Stimulated activated CD4-positive, alpha-beta T cell treated with anti-CD3 and anti-CD28 coated beads, TNF-alpha, amount 100 ng/mL, for 4 hours (primary cell): ENCODE data around the gene SEMA4D.

Experiments
- DNase-seq, 3 experiments: peaks; one replicate each; pipeline ENCODE4 v3.0.0-alpha.2; 2020; ENCODE audit warnings: low read depth in 3 of 3

Gene SEMA4D

DNA sequence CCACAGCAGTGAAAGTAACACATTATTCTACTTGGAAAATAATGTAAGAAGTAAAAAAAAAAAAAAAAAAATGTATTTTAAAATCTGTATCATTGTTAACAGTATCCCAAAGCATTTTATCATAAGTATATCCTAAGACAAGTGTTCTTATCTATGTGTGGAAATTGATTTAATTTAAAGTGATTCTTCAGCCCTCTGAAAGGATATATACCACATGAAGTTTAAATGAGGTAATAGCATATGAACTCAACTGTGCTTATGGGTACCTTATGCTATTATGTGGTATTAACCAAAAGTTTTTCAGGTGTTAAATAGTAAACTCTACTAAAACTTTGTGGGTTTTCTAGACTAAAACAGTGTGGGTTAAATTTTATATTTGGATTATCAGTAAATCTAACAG, 182.4 kb downstream of the SEMA4D start:
- DNase-seq, result no peak

DNA sequence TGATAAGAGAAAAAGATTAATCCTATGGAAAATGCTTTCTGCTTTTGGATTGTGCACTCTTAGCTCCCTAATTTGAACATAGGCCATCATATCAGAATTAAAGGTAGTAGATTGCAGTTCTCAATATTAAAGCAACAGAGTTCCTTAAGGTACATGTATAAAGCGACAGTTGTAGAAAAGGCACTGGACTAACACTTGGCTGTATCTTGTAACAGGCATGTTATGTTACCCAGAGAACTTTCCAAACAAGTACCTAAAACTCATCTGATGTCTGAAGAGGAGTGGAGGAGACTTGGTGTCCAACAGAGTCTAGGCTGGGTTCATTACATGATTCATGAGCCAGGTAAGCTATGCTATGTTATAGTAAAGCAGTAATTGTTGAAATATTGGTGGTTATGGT, 183.0 kb downstream of the SEMA4D start:
- no peak for DNase-seq

DNA sequence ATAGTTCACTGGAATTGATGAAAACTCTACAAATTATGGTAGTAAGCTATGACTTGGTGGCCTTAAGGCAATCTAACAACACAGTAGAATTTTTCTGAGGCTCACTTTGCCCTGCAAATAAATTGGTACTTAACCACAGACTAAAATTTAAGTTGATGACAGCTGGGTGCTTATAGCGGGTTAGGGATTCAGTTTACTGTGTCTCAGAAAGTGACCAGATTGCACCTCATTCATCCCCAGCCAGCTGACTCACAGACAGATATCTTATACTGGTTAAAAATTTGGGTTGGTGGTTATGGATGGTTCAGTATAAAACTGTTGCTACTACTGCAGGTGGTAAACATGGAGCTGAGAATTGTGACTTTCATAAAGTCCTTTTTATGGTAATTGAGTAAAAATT, 184.1 kb downstream of the SEMA4D start:
- DNase-seq, result no peak

DNA sequence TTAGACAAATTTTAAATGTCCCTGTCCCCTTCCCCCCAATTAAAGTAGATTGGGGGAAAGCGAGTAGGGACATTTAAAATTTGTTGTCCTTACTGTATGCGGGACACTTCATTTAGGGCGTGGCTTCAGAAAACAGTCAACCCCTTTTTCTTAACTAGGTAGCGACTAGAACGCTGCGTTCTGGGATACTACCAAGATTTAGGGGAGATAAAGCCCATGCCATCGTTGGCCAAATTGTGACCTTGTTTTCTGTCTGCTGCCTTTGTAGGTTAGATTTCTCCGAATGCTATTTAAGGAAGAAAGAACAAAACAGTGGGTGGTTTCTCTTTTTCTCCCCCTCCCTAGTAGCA, 185.7 kb downstream of the SEMA4D start:
- DNase-seq, result no peak

DNA sequence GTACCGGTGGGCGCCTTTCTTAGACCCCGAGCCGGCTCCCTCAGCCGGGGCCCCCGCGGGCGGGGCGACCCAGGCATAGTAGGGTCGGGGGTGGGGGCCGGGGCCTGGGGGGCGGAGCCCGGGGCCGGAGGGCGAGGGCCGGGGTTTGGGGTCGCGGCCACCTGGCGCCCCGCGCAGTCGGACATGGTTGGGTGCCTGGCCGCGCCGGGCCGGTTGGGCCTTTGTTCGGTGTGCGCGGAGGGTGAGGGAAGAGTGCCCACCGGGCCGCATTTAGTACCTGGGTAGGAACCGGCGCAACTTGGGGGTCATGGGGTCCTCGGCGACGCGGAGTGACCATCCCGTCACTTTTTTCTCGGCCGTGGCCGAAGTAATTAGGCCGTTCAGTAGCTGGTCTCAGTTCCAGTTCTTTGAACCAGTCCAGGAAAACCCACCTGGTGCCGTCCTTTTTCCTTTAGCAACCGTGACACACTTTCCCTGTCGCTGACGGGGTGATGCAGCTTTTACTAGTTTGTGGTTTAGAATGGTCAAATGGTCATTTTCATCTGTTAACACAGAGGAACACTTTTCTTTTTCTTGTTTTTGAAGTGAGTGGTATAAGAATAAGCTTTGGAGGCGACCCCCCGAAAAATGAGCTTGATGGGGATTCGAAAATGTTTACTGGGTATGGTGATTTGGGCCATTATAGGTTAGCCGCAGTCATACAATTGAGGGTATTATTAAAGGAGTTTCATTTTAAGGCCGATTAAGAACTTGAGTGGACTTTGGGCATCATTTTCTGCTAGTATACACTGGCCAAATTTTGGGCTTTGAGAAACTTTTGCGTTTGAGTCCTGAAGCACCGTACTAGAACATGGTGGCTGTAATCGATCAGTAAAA, 186.3 kb downstream of the SEMA4D start:
- peak in 1 of 3 experiments; percentile 9 for DNase-seq
